HG03460 (cell line): ENCODE data around the gene LYVE1.

Experiments used
- ATAC-seq: cut with Tn5 transposase; IDR thresholded peaks from one replicate; pipeline ENCODE4 v1.9.1; 2021; ENCODE audit not compliant: unreplicated experiment

Gene LYVE1

DNA sequence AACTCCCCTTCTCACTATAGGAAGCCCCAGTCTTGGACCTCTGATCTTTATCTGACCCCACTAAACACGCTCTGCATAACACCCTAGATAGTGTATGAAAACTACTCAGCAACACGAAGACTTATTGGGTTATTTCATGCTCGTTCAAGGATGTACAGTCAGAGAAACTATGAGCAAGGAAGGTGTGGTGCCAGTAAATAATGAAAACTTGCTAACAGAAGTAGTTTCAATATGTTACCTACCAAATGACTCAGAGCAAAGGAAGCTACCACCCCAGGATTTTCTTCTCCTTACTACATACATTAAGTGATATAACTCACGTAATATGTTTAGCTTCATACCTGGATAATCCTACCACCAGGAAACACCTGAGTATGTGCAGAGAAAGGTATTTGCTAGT lies 25.9 kb upstream of the LYVE1 start:
- no peak for ATAC-seq

DNA sequence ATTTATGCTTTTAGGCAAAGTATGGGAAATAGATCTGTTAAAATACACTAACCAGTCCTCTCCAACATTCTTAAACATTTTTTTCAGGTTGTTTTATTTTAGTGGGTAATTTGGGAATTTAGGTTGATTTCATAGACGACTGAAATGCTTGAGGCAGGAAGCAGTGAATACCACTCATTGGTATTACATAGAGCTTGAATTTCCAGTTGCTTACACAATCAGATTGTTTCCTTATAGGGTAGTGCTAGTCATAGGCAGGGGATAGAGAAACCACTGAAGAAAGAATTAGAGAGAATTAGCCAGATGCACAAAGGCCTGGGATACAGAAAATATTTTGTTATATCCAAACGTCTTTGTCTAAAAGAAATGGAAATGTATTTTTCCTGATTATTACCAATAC lies 23.9 kb upstream of the LYVE1 start:
- ATAC-seq, result no peak

DNA sequence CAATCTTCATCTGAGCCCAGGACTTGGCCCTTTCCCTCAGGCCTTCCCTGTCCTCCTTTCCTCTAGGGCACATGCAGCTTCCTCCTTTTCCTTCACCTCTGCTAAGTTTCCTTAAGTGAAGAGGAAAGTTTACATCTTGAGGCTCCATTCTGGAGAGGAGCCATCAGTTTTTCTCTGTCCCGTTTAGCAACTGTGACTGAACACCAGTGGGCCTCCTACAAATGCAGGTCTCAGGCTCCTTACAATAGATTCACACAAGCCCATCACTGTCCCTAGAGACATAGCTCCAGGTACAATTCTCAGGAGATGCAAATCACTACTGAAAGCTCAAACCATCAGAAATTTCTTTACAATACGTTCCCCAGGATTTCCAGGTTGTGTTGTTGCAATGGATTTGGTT lies 23.3 kb upstream of the LYVE1 start:
- ATAC-seq, result no peak

DNA sequence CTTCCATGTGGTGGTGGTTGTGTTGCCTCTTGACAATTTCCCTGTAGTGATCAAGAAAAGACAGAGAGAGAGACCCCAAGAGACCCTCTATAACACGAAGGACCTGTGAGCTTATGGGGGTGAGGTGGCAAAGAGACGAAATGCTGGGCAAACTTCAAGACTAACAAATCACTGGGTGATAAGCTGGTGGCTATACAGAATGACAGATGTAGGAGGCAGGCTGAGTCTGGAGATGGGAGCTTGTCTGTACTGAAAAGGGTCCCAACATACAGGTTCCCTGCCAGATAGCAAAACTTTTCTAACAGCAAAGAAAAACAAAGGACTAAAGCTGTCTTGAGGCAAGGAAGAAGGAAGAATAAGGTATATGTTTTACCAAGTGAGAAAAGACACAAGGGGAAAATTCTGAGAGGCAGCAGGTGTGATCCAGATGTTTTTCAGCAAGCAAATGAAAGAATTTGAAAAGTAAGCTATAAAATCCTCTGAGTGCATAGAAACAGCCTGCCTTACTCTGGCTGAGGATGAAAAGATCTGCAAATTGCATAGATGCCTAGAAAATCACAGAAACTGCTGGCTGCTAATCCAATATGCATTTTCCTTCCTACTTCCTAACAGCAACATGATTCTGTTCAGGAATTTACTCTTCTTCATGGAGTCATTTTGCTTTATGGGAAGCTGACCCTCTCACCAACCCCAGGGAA lies 21.9 kb upstream of the LYVE1 start:
- no peak for ATAC-seq

DNA sequence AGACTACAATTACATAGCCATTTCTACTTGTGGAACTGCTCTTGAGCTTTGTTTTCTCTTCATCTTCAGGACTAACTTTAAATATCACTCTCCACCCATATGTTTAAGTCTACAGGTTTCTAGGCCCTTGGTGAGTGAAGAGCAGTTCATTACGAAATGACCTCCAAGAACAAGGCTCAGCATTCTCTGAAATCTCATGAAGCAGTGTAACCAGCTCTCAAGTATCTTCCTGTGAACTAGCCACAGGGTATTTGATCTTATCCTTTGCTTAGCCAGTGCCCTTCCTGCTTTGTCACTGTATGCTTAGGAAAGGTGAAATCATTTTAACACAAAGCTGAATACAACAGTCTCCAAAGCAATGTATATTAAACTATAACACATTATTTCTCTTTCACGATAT lies 20.4 kb upstream of the LYVE1 start:
- no peak for ATAC-seq

DNA sequence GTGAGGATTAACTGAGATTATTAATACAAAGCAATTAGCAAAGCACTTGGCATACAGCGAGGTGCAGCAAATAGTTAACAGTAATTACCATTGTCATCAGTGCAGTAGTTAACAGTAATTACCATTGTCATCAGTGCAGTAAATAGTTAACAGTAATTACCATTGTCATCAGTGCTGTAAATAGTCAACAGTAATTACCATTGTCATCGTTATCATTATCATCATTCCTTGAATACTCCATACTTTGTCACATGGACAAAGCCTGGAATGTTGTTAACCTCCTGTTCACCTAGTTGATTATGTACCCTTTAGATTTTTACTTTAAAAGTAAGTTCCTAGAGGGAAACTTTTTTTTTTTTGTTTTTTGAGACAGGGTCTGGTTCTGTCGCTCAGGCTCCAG lies 19.5 kb upstream of the LYVE1 start:
- no peak for ATAC-seq

DNA sequence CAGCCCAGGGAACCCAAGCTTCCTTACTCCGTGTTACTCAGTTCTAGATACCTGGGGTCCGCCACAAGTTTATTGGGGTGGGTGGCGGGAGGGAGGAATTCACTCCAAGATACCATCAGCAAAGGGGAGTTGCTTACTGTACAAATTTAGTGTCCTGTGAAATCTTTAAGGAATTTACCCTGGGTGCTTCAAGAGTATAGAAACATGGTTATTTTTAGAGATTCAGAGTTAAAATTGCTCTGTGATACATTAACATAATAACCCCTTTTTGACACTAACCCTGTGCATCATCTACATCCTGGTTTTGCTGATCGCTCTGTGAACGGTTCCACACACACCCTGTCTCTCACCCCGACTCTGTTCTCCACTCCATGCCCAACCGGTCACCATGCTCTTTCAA lies 18.9 kb upstream of the LYVE1 start:
- ATAC-seq, result no peak

DNA sequence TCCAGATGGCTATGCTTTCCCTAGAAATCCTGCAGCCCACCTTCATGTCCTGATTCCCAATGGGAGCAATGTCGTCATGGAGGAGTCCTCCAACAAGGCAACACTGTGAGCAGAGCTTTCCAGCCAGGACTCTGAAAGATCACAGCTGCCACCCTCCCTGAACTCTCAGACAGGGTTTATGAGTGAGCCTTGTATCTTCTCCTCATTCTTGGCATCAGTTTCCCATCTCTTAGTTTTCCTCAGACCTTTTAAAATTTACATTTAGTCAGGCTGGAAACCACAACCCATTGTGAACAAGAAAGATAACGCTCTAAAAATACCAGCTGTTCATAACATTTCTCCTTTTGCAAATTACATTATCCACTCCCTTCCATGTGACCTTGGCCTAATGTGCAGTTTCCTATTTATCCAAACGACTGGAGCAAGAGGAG lies 15.6 kb upstream of the LYVE1 start:
- ATAC-seq, result no peak

DNA sequence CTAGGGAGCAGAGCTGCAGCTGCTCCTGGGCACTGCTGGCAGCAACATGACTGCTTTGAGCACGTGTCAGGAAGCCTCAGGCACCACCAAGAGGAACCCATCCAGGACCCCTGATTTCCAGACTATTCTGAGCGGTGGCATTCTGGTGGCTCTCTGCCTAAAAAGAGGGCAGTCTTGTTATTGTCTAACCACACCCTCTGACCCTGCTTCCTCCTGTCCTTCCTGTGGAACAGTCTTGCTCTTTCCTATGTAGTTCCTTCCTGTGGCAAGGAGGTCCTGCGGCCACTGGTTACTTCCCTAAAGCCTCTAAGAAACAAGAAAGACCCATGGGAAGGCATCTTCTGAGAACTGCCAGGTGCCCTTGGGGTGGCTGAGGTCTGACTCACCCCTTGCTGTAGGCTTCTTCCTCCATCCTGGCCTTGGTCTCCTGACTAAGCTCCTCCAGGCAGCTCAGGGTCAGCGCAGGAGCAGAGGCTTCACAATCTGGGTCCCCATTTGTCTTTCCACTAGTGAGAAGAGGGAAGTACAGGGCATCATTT lies 13.1 kb upstream of the LYVE1 start:
- no peak for ATAC-seq

DNA sequence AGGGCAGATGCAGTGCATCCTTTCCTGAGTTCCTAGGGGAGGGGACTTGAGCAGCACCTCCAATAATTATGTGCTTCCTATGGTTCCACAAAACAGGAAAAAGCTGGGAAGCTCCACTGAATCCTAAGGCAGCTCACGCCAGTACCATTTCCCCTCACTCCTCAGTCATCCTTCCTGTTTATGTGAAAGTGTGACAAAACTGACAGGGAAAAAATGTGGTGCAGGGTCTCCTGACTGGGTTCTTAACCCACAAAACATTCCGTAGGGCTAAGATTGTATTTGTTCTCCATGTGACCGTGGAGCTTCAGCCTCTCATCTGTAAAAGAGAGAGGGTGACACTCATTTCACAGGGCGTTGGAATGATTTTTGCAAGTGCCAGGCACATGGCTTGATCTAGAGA lies 12.2 kb upstream of the LYVE1 start:
- no peak for ATAC-seq

DNA sequence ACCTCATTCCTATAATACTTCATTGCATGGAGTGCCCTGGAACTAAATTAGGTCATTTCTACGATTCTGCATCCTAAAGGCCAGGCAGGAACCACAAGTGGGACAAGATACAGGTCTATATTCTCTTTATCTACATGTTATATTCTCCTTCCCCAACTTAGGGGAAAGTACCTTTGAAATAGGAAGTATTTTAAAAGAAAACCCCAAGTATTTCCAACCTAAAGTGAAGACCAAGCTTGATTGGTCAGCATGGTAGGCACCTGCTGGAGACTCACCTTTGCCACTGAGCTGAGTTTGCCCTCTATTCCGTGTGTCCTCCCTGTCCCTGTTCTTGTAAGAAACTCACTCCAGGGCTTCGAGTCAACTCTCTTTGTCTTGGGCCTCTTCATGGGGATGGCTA lies 11.2 kb upstream of the LYVE1 start:
- ATAC-seq, result no peak

DNA sequence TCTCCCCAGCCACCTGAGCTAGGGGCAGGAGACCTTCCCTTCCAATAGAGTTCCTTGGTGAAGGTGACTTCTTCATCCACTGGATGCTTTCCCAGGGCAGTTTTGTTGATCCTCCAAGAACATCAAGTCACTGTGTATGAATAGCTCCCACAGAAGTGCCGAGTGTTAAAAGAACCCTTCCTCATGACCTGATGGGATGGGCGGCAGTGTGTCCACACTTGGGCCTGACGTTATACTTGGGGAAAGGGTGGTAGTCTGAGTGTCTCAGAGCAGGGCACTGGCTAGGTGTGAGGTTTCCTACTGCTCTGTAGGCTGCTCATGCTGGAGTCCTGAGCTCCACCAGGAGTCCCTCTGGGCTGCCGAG lies 7.6 kb upstream of the LYVE1 start:
- ATAC-seq, result no peak

DNA sequence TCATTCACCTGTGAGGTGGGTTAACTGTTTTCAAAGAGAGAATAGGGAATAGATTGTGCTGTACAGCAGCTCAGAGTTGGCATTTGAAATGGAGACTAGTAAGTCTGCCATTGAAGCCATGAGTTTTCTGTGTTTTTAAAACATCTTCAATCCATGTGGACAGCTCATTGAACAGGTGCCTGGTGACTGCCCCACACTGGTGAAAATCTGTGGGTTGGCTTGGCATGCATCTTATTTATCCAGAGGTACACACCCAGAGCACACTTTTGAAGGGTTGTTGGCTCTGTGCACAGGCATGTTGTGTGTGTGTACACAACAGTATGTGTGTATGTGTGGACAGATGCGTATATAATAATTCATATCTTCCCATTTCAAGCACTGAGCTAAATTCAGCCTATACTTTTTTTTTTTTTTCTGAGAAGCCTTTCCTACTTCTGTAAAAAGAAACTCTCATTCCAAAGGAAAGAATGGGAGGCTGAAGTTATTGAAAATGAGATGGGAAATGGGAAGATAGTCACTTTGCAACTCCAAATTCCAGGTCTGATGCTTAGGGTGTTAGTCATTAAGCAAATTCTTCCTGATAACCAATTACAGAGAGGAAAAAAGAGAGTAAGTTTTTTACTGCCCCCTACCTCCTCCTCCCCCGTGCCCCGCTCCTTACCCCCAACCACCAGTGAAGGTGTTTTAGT lies 7.0 kb upstream of the LYVE1 start:
- ATAC-seq, result no peak

DNA sequence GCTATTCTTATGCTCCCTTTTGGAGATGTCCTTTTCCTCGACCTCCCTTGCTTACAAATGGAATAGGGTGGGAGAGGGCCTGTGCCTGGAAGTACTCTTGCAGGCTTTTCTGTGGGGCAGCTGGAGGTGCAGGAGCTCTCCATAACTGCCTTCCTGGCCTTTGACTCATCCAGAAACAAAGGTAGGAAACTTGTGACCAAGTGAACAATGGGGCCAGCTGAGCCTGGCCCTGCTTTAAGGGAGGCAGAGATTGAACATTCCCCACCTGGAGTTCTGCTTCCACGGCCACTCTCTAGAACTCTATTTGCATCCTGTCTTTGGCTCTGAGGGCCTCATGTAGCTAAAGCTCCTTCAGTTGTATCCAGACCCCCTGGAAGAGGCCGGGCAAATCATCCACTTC lies 5.1 kb upstream of the LYVE1 start:
- ATAC-seq, result no peak

DNA sequence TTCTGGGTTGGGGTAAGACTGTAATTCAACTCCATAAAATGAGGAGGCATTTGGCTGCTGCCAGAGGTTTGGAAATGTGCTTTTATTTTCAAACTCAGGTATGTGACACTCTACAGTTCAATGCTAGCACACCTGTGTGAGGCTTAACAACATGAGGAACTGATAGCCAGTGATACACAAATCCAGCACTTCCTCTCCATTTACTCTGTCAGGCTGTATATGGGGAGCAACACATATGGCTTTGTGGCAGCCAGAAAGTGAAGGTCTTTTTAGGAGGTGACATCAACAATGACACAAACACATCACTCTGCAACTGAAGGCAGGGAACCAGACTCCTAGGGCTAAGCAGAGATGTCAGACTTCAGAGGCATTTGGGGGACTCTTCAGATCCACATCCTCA lies 4.6 kb upstream of the LYVE1 start:
- ATAC-seq, result no peak

DNA sequence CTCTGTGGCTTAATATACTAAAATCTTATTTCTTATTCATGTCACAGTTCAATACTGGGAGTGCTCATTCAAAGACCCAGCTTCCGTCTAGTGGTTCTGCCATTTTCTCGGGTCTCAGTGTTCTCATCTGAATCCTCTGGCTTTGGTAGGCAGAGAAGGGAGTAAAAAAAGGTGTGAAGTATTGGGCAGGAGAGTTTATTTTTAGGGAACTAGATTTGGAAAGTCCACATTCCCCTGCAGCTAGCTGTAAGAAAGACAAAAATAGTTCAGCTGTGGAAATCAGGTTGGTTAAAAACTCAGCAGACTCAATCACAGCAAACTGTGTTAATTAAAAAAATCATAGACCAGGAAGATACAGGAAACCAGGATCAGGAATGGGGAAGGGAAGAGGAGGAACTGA lies 4.1 kb upstream of the LYVE1 start:
- ATAC-seq, result no peak

DNA sequence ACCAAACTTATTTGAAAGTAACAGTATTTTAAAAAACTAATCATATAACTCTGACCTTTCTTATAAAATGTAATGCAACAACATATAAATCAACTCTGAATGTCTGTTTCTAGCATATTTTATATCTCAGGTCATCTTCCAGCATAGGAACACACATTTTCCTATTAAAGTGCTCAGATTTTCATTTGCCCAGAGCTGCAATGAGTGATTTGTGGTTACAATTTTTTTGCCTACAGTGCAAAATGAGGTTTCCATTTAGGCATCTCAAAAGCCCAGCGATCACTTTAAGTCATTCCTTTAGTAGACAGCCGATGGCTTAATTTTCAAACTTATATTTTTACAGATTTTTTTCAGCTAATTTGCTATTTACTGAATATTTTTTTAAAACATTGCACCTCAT lies 1.0 kb downstream of the LYVE1 start:
- no peak for ATAC-seq

DNA sequence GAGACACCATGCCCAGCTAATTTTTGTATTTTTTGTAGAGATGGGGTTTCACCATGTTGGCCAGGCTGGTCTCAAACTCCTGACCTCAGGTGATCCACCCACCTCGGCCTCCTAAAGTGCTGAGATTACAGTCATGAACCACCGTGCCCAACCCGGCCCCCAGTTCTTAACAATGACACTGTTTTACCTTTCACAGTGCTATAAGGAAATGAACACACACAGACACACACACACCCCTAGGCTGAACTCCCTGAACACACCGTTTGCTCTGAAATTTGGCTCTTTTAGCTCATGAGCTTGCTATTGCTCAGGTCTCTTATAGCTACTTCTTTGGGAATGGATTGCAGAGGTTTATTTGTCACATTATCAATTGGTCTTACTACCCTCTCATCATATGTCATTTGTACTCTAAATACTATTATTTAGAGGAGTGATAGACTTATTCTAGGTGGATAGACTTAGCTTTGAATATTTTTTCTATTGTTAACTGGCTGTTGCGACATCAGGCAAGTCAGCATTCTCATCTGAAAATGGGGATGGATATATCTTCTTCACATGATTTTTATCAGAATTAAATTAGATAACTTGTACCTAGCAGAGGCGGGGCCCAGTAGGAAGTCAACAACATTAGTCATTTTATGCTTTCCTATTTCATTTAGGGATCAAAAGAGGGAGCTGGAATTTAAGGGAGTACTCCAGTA lies 2.1 kb downstream of the LYVE1 start:
- no peak for ATAC-seq

DNA sequence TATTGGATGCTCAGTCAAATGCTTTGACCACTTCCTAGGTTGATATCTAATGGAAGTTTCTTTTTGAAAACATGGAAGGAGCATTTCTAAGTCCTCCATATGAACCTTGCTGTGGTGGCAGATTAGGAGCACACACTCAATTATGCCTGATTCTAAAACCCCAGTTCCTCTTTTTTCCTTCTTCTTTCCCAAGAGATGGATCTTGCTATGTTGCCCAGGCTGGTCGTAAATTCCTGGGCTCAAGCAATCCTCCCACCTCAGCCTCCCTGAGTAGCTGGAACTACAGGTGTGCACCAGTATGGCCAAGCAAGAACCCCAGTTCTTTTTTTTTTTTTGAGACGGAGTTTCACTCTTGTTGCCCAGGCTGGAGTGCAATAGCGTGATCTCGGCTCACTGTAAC lies 3.0 kb downstream of the LYVE1 start:
- ATAC-seq, result no peak

DNA sequence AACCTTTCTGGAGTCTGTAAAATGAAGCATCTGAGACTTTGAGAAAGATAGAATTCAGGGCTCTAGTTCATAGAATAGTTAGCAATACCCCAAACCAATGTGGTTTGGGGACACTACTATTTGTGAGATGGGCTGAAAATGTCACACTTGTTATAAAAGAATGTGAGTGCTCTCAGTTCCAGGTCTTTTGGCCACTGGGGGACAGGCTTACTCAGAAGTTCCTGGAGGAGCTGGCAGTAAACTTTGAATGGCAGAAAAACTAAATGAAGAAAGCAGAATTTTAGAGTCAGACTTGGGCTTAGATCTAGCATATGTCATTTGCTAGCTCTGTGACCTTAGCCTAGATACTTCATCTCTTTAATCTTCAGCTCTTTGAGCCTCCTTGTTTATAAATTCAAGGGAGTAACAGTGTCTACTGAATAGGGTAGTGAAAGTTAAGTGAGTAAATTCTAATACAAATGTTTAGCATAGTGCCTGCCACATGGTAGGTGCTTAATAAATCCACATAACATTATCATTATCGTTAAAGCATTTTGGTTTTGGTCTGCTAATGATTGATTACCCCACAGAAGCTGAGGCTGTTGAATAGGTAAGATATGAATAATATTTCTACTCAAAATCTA lies 3.7 kb downstream of the LYVE1 start:
- ATAC-seq, result no peak

DNA sequence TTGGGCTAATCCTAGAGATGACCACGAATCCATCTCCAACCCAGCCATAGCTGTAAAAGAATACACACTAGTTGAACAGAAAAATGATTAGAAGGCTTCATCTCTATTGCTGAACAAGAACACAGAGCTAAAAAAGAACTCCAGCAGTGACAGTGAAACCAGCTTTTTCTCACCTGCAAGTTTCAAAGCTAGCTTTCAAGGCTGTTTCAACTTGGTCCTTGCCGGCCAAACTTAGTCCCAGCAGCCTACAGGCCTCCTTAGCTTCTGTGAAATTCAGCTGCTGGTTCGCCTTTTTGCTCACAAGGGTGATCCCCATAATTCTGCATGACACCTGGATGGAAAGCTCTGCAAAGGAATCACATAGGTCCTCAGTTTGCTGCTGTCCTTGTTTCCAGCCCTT lies 4.4 kb downstream of the LYVE1 start:
- ATAC-seq, result no peak

DNA sequence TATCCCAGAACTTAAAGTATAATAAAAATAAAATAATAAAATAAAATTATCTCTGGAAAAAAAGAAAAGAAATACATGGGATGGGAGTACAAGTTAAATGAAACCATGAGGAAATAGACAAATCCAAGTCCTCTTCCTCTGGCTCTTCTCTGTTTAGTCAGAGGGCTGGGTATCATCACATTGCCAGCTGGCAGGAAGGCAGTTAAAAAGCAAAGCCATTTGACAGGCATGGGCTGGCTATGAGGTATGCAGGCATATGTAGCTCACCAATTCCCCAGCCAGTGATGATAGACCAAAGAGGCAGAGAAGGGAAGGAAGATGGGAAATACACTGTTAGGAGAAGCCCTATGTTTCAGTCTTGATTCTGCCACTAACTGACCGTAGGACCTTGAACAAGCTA lies 6.5 kb downstream of the LYVE1 start:
- ATAC-seq, result no peak
